Body of pancreas (tissue), 4 donors: Measurements from ENCODE around the gene PDE9A.

Experiments
- CTCF ChIP-seq, 7 experiments: fragments of 450-650 bp in 4 of 7; fragments of 200-600 bp in 3 of 7; sonication (generic) in 3 of 7; IDR thresholded peaks; one replicate each; pipeline ENCODE4 v1.5.1; 2016 to 2019; ENCODE audit warnings: antibody characterized with exemption in 7 of 7
- POLR2A ChIP-seq, 3 donors: fragments of 450-650 bp; IDR thresholded peaks; one replicate each; pipeline ENCODE4 v1.6.1; 2016; ENCODE audit warnings: antibody characterized with exemption in 3 of 3, mild to moderate bottlenecking in 2 of 3

- no peak for TF ChIP-seq CTCF (IDR thresholded peaks at IDR 0.05)
- TF ChIP-seq POLR2A (IDR thresholded peaks at IDR 0.05): no peak
These were observed 156.4 kb downstream of the PDE9A start for GRCh38 chr21:42809577-42810475.
